HCT116 (cell line): ENCODE data around the gene PGRMC2. TPM values are rescaled to one million over a fixed set of nuclear protein-coding genes. Genes with fewer than 3 reads are reported as not detected.

Source experiments
- ATAC-seq: fragments of 200-7000 bp; cut with Tn5 transposase; 2 replicates; pipeline ENCODE4 v1.9.1; 2020; ENCODE audit warnings: mild to moderate bottlenecking, moderate library complexity
- BruUV-seq: library from RNA; stranded (reverse); fragments of 400-500 nt; replicated peaks from 2 replicates; lab custom pipeline; 2021; lab: Mats Ljungman, UMichigan
- CTCF ChIA-PET: fragments of 300-600 bp; sonication (Branson Sonifier 250); formaldehyde crosslinking; loops from one replicate; lab custom pipeline; 2021; ENCODE audit warnings: antibody characterized with exemption; lab: Charles Lee
- POLR2A ChIA-PET: fragments of 300-600, 350-600 bp; sonication (Branson Sonifier 250); formaldehyde crosslinking; loops from one replicate; lab custom pipeline; 2021; ENCODE audit warnings: antibody characterized with exemption; lab: Charles Lee
- RAD21 ChIA-PET, 2 experiments: fragments of 300-600 bp; sonication (Branson Sonifier 250); formaldehyde crosslinking; loops; one replicate each; lab custom pipeline; 2023; ENCODE audit warnings: low total read pairs in 2 of 2; ENCODE audit not compliant: uncharacterized antibody in 2 of 2, unreplicated experiment in 2 of 2, low non-redundant PET in 1 of 2; lab: Charles Lee
- DNase-seq: peaks from one replicate; pipeline ENCODE4 v3.0.0-alpha.2; 2010; ENCODE audit warnings: low read depth, low spot score
- H2AFZ ChIP-seq: fragments of 200-600 bp; shearing (Covaris generic), sonication (generic); 2 replicates; pipeline ENCODE4 v1.6.1; 2017; ENCODE audit warnings: low read depth, mixed run types, mixed read lengths, antibody characterized with exemption, low read length; ENCODE audit not compliant: poor library complexity, severe bottlenecking
- H3K27ac ChIP-seq: 2 replicates; pipeline ENCODE4 v1.5.1; 2012; ENCODE audit warnings: low read depth, low read length
- H3K27me3 ChIP-seq: fragments of 200-600 bp; sonication (generic); 2 replicates; pipeline ENCODE4 v1.6.1; 2016; ENCODE audit warnings: mixed run types, low read length, mixed read lengths; ENCODE audit not compliant: insufficient read depth
- H3K36me3 ChIP-seq, 2 experiments: fragments of 200-500 bp in 1 of 2; fragments of 200-600 bp in 1 of 2; sonication (Bioruptor generic) in 1 of 2; sonication (generic) in 1 of 2; 2 replicates each; pipeline versions ENCODE4 v1.5.1 to v1.6.1; 2014 to 2016; ENCODE audit warnings: low read length in 2 of 2, inconsistent platforms in 1 of 2, mixed read lengths in 1 of 2, mixed run types in 1 of 2; ENCODE audit not compliant: insufficient read depth in 2 of 2, control insufficient read depth in 1 of 2
- H3K4me1 ChIP-seq, 2 experiments: fragments of 200-600 bp in 1 of 2; sonication (generic) in 1 of 2; 2 replicates each; pipeline versions ENCODE4 v1.5.1 to v1.6.1; 2012 to 2017; ENCODE audit warnings: low read length in 2 of 2, inconsistent platforms in 1 of 2, mild to moderate bottlenecking in 1 of 2, mixed read lengths in 1 of 2, mixed run types in 1 of 2, moderate library complexity in 1 of 2; ENCODE audit not compliant: insufficient read depth in 2 of 2, control insufficient read depth in 1 of 2
- H3K4me2 ChIP-seq: fragments of 200-600 bp; sonication (generic); 2 replicates; pipeline ENCODE4 v1.6.1; 2017; ENCODE audit warnings: mixed run types, low read length, mixed read lengths
- H3K4me3 ChIP-seq, 2 experiments: fragments of 200-600 bp in 1 of 2; sonication (generic) in 1 of 2; replicated peaks in 1 of 2; 2 replicates each; pipeline ENCODE4 v1.5.1; 2011 to 2016; ENCODE audit warnings: low read length in 2 of 2, control low read depth in 1 of 2, low read depth in 1 of 2, mild to moderate bottlenecking in 1 of 2, mixed read lengths in 1 of 2, mixed run types in 1 of 2
- H3K79me2 ChIP-seq: fragments of 200-600 bp; sonication (generic); 2 replicates; pipeline ENCODE4 v1.6.1; 2017; ENCODE audit warnings: mild to moderate bottlenecking, mixed run types, low read length, moderate library complexity, mixed read lengths; ENCODE audit not compliant: insufficient read depth
- H3K9ac ChIP-seq: fragments of 200-600 bp; sonication (generic); 2 replicates; pipeline ENCODE4 v1.6.1; 2016; ENCODE audit warnings: low read length, mixed read lengths
- H3K9me2 ChIP-seq: fragments of 200-600 bp; sonication (generic), shearing (Covaris generic); 2 replicates; pipeline ENCODE4 v1.6.1; 2017; ENCODE audit warnings: mixed run types, mild to moderate bottlenecking, moderate library complexity; ENCODE audit not compliant: insufficient read depth
- H3K9me3 ChIP-seq, 2 experiments: fragments of 200-500 bp in 1 of 2; fragments of 200-600 bp in 1 of 2; sonication (Bioruptor generic) in 1 of 2; sonication (generic) in 1 of 2; 2 replicates each; pipeline ENCODE4 v1.6.1; 2014 to 2017; ENCODE audit warnings: low read length in 2 of 2, mixed read lengths in 2 of 2, inconsistent platforms in 1 of 2, low read depth in 1 of 2, mild to moderate bottlenecking in 1 of 2, mixed run types in 1 of 2, moderate library complexity in 1 of 2; ENCODE audit not compliant: control insufficient read depth in 1 of 2, insufficient read depth in 1 of 2
- H4K20me1 ChIP-seq: fragments of 200-600 bp; sonication (generic), shearing (Covaris generic); 2 replicates; pipeline ENCODE4 v1.6.1; 2017; ENCODE audit warnings: mixed run types, mild to moderate bottlenecking, moderate library complexity; ENCODE audit not compliant: insufficient read depth
- CBX3 ChIP-seq: IDR thresholded peaks from 2 replicates; pipeline ENCODE4 v1.6.1; 2012; ENCODE audit warnings: low read depth
- CEBPB ChIP-seq: IDR thresholded peaks from 2 replicates; pipeline ENCODE4 v1.6.1; 2012; ENCODE audit warnings: low read depth
- CTCF ChIP-seq, 3 experiments: fragments of 200-600 bp in 1 of 3; sonication (generic) in 1 of 3; IDR thresholded peaks in 2 of 3; conservative IDR thresholded peaks in 1 of 3; 2 replicates each; pipeline ENCODE4 v1.5.1; 2012 to 2017; ENCODE audit warnings: low read depth in 2 of 3, low read length in 2 of 3, antibody characterized with exemption in 1 of 3, borderline replicate concordance in 1 of 3, control low read depth in 1 of 3, mild to moderate bottlenecking in 1 of 3, mixed read lengths in 1 of 3, mixed run types in 1 of 3, moderate library complexity in 1 of 3; ENCODE audit not compliant: insufficient read depth in 1 of 3
- EGR1 ChIP-seq: IDR thresholded peaks from 2 replicates; pipeline ENCODE4 v1.6.1; 2012; ENCODE audit warnings: low read depth
- EZH2 ChIP-seq: fragments of 200-600 bp; sonication (generic); IDR thresholded peaks from 2 replicates; pipeline ENCODE4 v1.6.1; 2017; ENCODE audit warnings: antibody characterized with exemption, mixed run types
- JUND ChIP-seq: IDR thresholded peaks from 2 replicates; pipeline ENCODE4 v1.6.1; 2012
- POLR2A ChIP-seq: IDR thresholded peaks from 2 replicates; pipeline ENCODE4 v1.7.0; 2011; ENCODE audit warnings: borderline replicate concordance; ENCODE audit not compliant: insufficient read depth, insufficient read length; ENCODE audit errors: extremely low read depth
- POLR2AphosphoS5 ChIP-seq: IDR thresholded peaks from 2 replicates; pipeline ENCODE4 v1.6.1; 2011; ENCODE audit warnings: mild to moderate bottlenecking, low read depth, low read length, moderate library complexity
- SIN3A ChIP-seq: IDR thresholded peaks from 2 replicates; pipeline ENCODE4 v1.6.1; 2012; ENCODE audit warnings: low read depth
- TCF7L2 ChIP-seq: IDR thresholded peaks from 2 replicates; pipeline ENCODE4 v1.7.0; 2011; ENCODE audit warnings: borderline replicate concordance, inconsistent platforms; ENCODE audit not compliant: insufficient read depth, insufficient read length; ENCODE audit errors: extremely low read depth
- YY1 ChIP-seq: IDR thresholded peaks from 2 replicates; pipeline ENCODE4 v1.6.1; 2011; ENCODE audit warnings: low read length, low read depth, moderate library complexity, mild to moderate bottlenecking; ENCODE audit not compliant: insufficient replicate concordance; ENCODE audit errors: extremely low read depth
- intact Hi-C: fragments of 100-400 bp; cut with micrococcal nuclease; formaldehyde crosslinking; loops from 2 replicates; pipeline ENCODE4 v1.10.0; 2022
- total RNA-seq: library from RNA; stranded (reverse); gene quantifications from one replicate; pipeline ENCODE4 v1.2.1, GENCODE V29; 2021; ENCODE audit not compliant: unreplicated experiment

Gene PGRMC2
- total RNA-seq, 1 experiment from 2014 or later, result 52.3 TPM

- intact Hi-C loops, result no loop called here
These were observed 12.2 kb upstream of the PGRMC2 start for GRCh38 chr4:128299848-128300247.

DNA sequence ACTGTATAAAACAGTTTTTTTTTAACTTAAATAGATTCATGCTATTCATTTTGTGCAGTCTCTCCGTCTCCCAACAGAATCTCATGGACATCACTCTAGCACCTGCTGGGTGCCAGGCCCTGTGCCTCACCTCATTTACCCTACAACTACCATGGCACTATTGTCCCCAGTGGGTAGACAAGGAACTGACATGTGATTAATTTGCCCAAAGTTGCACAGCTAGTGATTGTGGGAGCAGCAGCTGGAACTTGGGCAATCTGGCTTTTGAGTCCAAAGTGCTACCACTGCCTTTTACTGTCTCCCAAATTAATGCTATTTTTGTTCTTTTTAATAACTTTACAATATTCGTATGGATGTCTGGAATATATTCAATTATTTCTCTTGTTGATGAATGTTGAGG lies 11.2 kb upstream of the PGRMC2 start:
- Histone ChIP-seq H3K4me1 (no peaks in the 10 kb centered on the region), H3K79me2 (no peaks in the 10 kb centered on the region), H3K4me2 (no peak overlapping the region), H3K4me3 (no peak overlapping the region), H3K27me3 (no peaks in the 10 kb centered on the region), H3K36me3 (no peaks in the 10 kb centered on the region), H3K27ac (no peak overlapping the region), H4K20me1 (no peaks in the 10 kb centered on the region), H3K9me2 (no peaks in the 10 kb centered on the region), H2AFZ (no peak overlapping the region), H3K9me3 (no peaks in the 10 kb centered on the region), H3K9ac (no peak overlapping the region)
- ChIA-PET CTCF (no interaction called here), RAD21 (interaction anchor here in 1 of 2 experiments (0.5 kb wide), 1 partner anchor 76 kb away, joined by 4 read pairs; no protein-coding TSS in a partner anchor), POLR2A (no interaction called here)
- DNase-seq (no peak), ATAC-seq (peak; percentile 91)
- no TSS peak for BruUV-seq
- intact Hi-C loops, result no loop called here
- no peak for TF ChIP-seq EZH2
- TF ChIP-seq CTCF (IDR thresholded peaks at IDR 0.05 in 2 of 3, conservative IDR thresholded peaks at IDR 0.05 in 1 of 3; ENCODE audit: borderline replicate concordance in 1 of 3, insufficient read depth in 1 of 3, low read depth in 2 of 3, low read length in 2 of 3), result peak in 2 of 3 experiments; percentile 23 to 28; a peak in 2 of 6 replicates
- TF ChIP-seq YY1, result no peak

More at GRCh38 chr4:128299848-128300247, 12.2 kb upstream of the PGRMC2 start:
- H3K36me3 ChIP-seq, result no peaks in the 10 kb centered on the region
- no peaks in the 10 kb centered on the region for H3K79me2 ChIP-seq
- H3K4me3 ChIP-seq, result no peak overlapping the region
- CTCF ChIA-PET, result no interaction called here
- no peaks in the 10 kb centered on the region for H3K9me3 ChIP-seq
- TF ChIP-seq POLR2A (no peak), POLR2AphosphoS5 (no peak), YY1 (no peak), EGR1 (no peak), CBX3 (no peak), JUND (no peak), SIN3A (no peak), TCF7L2 (no peak), CEBPB (no peak)
- TF ChIP-seq, all 23 proteins: peak for 0
- no peaks in the 10 kb centered on the region for H3K27me3 ChIP-seq
- H3K4me2 ChIP-seq, result no peak overlapping the region
- no peaks in the 10 kb centered on the region for H3K9me2 ChIP-seq
- no peak overlapping the region for H3K9ac ChIP-seq
- H3K27ac ChIP-seq, result no peak overlapping the region
- H2AFZ ChIP-seq, result no peak overlapping the region
- ChIA-PET RAD21 (no interaction called here), POLR2A (no interaction called here)
- H4K20me1 ChIP-seq, result no peaks in the 10 kb centered on the region
- ATAC-seq, result no peak
- DNase-seq, result no peak
- no peaks in the 10 kb centered on the region for H3K4me1 ChIP-seq
- BruUV-seq, result no TSS peak
